ENCODE measurements around the gene LTB.
A peak's percentile ranks its signal among the peaks of the same experiment; 100 is the strongest.
"Not testable (repeated sequence)": the region's sequence is repeated elsewhere in the genome, so short reads cannot be mapped to it uniquely, and the experiment has no call there.

Gene LTB

DNA sequence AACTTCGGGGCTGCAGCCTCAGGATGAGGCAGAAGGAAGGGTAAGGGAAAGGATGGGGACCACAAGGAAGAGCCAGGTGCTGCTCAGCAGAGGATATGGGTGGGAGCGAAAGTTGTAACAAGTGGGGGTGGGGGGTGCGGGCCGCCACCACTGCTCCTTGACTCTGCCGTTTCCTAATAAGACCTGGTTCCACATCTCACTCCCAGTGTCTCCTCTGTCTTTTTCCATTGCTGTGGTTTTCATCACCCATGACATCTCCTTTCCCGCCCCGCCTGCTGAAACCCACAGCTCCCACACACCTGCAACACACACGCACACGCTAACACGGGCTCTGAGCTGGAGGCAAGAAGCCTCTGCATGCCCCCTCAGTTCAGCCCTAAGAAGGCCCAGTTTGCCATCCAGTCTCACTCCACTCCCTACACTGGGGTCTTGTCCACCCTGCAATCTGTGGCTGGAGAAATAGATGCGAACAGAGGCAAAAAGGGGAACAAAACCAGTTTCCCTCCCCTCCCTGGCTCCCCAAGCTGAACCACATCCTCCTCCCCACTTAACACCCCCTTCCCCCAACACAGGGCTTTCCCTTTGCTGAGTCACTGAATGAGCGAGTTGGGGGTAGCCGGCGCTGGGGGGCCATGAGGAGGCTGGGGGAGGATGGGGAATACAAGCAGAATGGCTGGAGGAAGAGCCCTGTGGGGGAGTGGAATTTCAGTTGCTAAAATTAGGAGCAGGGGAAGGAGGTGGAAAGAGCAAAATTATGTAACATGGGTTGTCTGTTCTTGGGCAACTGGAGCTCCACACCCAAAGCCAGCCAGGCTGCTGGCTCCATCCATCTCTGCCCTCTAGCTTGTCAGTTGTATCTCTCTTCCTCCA lies 23.4 kb downstream of the LTB start:
- H3K4me3 ChIP-seq (ENCODE audit: low read depth, low read length), result no peak overlapping the region

DNA sequence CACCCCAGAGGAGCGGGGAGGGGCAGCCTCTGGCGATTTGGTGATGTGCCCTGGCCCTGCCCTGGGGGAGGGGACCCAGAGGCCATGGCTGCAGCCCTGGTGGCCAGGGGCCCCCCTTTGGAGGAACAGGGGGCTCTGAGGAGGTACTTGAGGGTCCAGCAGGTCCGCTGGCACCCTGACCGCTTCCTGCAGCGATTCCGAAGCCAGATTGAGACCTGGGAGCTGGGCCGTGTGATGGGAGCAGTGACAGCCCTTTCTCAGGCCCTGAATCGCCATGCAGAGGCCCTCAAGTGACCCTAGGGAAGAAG lies 24.0 kb downstream of the LTB start:
- DNase-seq (ENCODE audit: low read depth), result no peak
- H3K4me3 ChIP-seq (ENCODE audit: low read depth, low read length), result no peak overlapping the region
- TF ChIP-seq, protein P1, sequence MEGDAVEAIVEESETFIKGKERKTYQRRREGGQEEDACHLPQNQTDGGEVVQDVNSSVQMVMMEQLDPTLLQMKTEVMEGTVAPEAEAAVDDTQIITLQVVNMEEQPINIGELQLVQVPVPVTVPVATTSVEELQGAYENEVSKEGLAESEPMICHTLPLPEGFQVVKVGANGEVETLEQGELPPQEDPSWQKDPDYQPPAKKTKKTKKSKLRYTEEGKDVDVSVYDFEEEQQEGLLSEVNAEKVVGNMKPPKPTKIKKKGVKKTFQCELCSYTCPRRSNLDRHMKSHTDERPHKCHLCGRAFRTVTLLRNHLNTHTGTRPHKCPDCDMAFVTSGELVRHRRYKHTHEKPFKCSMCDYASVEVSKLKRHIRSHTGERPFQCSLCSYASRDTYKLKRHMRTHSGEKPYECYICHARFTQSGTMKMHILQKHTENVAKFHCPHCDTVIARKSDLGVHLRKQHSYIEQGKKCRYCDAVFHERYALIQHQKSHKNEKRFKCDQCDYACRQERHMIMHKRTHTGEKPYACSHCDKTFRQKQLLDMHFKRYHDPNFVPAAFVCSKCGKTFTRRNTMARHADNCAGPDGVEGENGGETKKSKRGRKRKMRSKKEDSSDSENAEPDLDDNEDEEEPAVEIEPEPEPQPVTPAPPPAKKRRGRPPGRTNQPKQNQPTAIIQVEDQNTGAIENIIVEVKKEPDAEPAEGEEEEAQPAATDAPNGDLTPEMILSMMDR (conservative IDR thresholded peaks at IDR 0.05; ENCODE audit: low read depth, low read length), result no peak

More for the DNA sequence above, 23.4 kb downstream of the LTB start:
- DNase-seq (ENCODE audit: low read depth), result no peak
- TF ChIP-seq, protein P1 (conservative IDR thresholded peaks at IDR 0.05; ENCODE audit: low read depth, low read length), result no peak

DNA sequence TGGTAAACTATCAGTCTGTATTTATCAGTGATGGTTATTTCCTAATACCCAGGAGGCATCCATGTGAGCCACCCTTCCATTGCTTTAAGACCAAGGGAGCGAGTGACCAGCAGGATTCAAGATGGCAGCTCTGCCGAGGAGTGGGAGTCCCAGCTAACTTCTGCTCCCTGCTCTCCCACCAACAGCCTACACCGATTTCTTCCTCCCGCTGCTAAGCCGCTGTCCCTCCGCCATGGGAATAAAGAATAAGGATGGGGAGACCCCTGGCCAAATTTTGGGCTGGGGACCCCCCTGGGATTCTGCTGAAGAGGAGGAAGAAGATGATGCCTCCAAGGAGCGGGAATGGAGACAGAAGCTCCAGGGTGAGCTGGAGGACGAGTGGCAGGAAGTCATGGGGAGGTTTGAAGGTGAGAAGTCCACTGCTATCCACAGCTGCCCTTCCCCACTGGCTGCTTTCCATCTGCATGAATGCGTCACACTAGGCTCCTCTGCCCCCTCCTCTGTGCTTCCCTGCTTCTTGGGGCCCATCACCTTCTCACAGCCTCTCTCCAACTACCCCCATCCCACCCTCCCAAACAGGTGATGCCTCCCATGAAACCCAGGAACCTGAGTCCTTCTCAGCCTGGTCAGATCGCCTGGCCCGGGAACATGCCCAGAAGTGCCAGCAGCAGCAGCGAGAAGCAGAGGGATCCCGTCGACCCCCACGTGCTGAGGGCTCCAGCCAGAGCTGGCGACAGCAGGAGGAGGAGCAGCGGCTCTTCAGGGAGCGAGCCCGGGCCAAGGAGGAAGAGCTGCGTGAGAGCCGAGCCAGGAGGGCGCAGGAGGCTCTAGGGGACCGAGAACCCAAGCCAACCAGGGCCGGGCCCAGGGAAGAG lies 24.5 kb downstream of the LTB start:
- H3K4me3 ChIP-seq (ENCODE audit: low read depth, low read length), result no peak overlapping the region
- TF ChIP-seq, protein P1 (conservative IDR thresholded peaks at IDR 0.05; ENCODE audit: low read depth, low read length), result no peak
- DNase-seq (ENCODE audit: low read depth), result no peak

DNA sequence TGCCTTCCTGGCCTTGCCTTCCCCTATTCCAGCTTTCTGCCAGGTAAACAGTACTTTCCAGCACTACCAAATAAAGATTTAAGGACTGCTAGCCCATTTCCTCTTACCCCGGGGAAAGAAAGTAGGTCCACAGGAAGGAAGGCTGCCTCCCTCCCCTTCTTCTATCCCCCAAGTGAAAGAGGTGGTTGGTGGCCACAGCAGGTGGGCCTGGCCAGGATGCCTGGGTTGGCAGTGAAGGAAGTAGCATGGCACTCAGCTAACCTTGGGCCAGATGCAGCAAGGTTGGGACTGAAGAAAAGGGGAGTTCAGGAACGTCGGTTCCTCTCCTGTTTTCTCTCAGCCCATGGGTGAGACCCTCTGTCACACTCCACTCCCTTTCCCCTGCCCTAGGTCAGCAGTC lies 25.9 kb downstream of the LTB start:
- TF ChIP-seq, protein P1 (conservative IDR thresholded peaks at IDR 0.05; ENCODE audit: low read depth, low read length), result no peak
- H3K4me3 ChIP-seq (ENCODE audit: low read depth, low read length), result no peak overlapping the region
- DNase-seq (ENCODE audit: low read depth), result no peak

DNA sequence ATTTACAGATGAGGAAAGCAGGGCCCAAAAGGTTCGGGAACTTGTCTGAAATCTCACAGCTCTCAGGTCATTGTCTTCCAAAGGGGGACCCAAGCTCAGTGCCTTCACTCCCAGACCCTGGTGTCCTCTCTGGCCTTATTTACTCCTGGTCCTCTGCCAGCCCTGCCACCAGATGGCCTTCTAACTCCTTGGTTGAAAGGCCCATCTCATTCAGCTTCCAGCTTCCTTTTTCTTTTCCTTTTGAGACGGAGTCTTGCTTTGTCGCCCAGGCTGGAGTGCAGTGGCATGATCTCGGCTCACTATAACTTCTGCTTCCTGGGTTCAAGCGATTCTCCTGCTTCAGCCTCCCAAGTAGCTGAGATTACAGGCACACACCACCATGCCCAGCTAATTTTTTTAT lies 30.9 kb downstream of the LTB start:
- DNase-seq (ENCODE audit: low read depth), result peak; percentile 70
- H3K4me3 ChIP-seq (ENCODE audit: low read depth, low read length), result not testable (repeated sequence)
- TF ChIP-seq, protein P1 (conservative IDR thresholded peaks at IDR 0.05; ENCODE audit: low read depth, low read length), result peak; percentile 64

DNA sequence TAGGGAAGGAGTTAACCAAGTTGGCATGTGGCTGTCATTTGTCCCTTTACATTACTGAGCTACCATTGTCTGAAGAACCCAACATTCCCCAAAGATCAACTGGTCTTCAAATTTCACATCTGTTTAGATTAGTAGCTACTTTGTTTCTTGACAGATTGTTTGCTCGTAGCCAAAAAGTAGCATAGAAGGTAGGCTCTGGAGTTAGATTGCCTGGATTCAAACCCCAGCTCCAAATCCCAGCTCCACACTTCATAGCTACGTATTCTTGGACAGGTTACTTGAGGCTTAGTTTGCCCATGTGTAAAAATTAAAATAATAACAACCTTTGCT lies 33.7 kb downstream of the LTB start:
- H3K4me3 ChIP-seq (ENCODE audit: low read depth, low read length), result peak overlapping the region; percentile 66
- no peak for DNase-seq (ENCODE audit: low read depth)
- TF ChIP-seq, protein P1 (conservative IDR thresholded peaks at IDR 0.05; ENCODE audit: low read depth, low read length), result no peak

Data from choroid plexus epithelial cell (primary cell).